Measurements from ENCODE around the gene RUSC2.
A peak's percentile ranks its signal among the peaks of the same experiment; 100 is the strongest.

RUSC2 gene

DNA sequence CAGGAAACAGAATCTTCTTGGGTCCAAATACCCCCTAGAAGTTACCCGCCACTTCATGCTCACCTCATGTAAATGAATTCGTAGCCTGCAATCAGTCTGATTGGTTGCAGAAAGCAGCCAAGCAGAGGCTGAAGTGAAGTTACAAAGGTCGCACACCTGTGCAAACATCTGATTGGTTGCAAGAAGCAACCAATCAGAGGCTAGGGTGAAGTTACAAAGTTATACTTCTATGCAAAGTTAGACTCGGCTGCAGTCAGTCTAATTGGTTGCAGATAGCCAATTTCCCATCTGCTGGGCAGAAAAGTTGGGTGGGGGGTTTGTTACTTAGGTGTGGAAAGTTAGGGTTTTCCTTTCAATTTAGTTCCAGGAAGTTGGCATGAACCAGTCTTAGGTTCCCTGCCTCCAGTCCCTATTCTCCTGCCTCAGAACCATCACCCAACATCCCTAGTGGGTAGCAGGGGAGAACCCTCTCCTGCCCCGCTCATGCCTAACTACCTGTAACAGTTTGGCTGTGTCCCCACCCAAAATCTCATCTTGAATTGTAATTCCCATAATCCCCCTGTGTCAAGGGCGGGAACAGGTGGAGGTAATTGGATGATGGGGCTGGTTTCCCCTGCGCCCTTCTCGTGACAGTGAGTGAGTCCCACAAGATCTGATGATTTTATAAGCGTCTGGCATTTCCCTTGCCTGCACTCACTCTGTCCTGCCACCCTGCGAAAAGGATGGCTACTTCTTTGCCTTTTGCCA, 1.2 kb upstream of the RUSC2 start:
- ChIA-PET CTCF (interaction anchor here (0.6 to 1.6 kb wide), 11 partner anchors 10 to 241 kb away, joined by 3 to 37 read pairs (median 5); no protein-coding TSS in a partner anchor), POLR2A (interaction anchor here (1.2 kb wide), 1 partner anchor 63 kb away, joined by 6 read pairs; no protein-coding TSS in a partner anchor)
- Histone ChIP-seq H3K4me3 (ENCODE audit: low read depth, low read length) (no peak overlapping the region), H3K4me1 (ENCODE audit: control insufficient read depth, insufficient read depth, low read length) (peaks cover 3% of the 10 kb centered on the region; the same call in 1 of the 2 replicates), H3K9me3 (ENCODE audit: control insufficient read depth, insufficient read depth, low read depth, low read length) (no peaks in the 10 kb centered on the region), H3K36me3 (ENCODE audit: control insufficient read depth in 2 of 2, insufficient read depth in 1 of 2, low read length in 2 of 2) (no peaks in the 10 kb centered on the region), H3K27ac (ENCODE audit: extremely low read depth, low read depth, low read length) (peak overlapping the region; percentile 58; the same call in 1 of the 2 replicates)
- TF ChIP-seq, protein P1, sequence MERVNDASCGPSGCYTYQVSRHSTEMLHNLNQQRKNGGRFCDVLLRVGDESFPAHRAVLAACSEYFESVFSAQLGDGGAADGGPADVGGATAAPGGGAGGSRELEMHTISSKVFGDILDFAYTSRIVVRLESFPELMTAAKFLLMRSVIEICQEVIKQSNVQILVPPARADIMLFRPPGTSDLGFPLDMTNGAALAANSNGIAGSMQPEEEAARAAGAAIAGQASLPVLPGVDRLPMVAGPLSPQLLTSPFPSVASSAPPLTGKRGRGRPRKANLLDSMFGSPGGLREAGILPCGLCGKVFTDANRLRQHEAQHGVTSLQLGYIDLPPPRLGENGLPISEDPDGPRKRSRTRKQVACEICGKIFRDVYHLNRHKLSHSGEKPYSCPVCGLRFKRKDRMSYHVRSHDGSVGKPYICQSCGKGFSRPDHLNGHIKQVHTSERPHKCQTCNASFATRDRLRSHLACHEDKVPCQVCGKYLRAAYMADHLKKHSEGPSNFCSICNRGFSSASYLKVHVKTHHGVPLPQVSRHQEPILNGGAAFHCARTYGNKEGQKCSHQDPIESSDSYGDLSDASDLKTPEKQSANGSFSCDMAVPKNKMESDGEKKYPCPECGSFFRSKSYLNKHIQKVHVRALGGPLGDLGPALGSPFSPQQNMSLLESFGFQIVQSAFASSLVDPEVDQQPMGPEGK (tag by site-specific recombination; IDR thresholded peaks at IDR 0.05): no peak
- TF ChIP-seq ZSCAN30 (tag by site-specific recombination; IDR thresholded peaks at IDR 0.05): no peak
- no peak for TF ChIP-seq KLF8 (tag by site-specific recombination; IDR thresholded peaks at IDR 0.05)
- TF ChIP-seq, protein P2, sequence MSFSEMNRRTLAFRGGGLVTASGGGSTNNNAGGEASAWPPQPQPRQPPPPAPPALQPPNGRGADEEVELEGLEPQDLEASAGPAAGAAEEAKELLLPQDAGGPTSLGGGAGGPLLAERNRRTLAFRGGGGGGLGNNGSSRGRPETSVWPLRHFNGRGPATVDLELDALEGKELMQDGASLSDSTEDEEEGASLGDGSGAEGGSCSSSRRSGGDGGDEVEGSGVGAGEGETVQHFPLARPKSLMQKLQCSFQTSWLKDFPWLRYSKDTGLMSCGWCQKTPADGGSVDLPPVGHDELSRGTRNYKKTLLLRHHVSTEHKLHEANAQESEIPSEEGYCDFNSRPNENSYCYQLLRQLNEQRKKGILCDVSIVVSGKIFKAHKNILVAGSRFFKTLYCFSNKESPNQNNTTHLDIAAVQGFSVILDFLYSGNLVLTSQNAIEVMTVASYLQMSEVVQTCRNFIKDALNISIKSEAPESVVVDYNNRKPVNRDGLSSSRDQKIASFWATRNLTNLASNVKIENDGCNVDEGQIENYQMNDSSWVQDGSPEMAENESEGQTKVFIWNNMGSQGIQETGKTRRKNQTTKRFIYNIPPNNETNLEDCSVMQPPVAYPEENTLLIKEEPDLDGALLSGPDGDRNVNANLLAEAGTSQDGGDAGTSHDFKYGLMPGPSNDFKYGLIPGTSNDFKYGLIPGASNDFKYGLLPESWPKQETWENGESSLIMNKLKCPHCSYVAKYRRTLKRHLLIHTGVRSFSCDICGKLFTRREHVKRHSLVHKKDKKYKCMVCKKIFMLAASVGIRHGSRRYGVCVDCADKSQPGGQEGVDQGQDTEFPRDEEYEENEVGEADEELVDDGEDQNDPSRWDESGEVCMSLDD (tag by site-specific recombination; IDR thresholded peaks at IDR 0.05): no peak
- no peak for TF ChIP-seq ZNF416 (tag by site-specific recombination; IDR thresholded peaks at IDR 0.05)
- TF ChIP-seq ZNF138 (tag by site-specific recombination; IDR thresholded peaks at IDR 0.05; ENCODE audit: borderline replicate concordance): no peak
- TF ChIP-seq ZNF169 (tag by site-specific recombination; IDR thresholded peaks at IDR 0.05): no peak
- TF ChIP-seq ZNF202 (tag by site-specific recombination; IDR thresholded peaks at IDR 0.05; ENCODE audit: borderline replicate concordance): no peak
- no peak for TF ChIP-seq ZNF223 (tag by site-specific recombination; IDR thresholded peaks at IDR 0.05)

DNA sequence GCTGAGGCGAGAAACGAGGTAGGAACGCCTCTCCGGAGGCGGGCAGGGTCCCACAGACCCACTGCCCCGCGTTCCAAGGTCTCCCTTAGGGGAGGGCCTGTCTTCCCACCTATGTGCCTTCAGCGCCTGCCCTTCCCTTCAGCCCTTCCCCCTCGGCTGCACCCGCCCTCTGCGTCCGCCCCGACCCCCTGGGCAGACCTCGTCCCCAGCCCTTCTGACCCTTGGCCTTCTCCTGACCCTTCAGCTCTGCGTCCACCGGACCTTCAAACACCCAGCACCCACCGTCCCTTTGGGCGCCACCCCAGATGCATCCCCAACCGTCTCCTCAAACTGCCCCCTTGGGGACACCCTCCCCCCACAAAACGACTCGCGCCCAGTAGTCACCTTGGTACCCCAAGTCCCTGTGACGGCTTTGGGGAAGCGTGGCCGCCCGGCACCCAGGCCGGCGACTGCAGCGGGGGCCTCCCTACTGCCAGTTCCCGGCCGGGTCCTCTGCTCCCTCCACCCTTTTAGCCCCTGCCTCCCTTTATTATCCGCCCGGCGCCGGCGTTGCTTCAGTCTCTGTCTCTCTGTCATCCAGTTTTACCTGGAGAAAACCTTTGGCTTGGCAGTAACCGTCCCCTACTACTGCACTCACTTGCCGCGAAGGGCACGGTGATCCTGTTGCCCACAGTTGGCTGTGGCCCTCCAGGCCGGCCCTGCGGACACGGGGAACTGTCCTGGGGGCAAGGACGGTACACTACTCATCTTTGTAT, 421 bp downstream of the RUSC2 start:
- peaks cover 3% of the 10 kb centered on the region; the same call in 1 of the 2 replicates for H3K4me1 ChIP-seq (ENCODE audit: control insufficient read depth, insufficient read depth, low read length)
- H3K27ac ChIP-seq (ENCODE audit: extremely low read depth, low read depth, low read length): peak overlapping the region; percentile 58
- H3K36me3 ChIP-seq (ENCODE audit: control insufficient read depth in 2 of 2, insufficient read depth in 1 of 2, low read length in 2 of 2): no peaks in the 10 kb centered on the region
- H3K9me3 ChIP-seq (ENCODE audit: control insufficient read depth, insufficient read depth, low read depth, low read length): no peaks in the 10 kb centered on the region
- H3K4me3 ChIP-seq (ENCODE audit: low read depth, low read length): peak overlapping the region; percentile 61
- ChIA-PET CTCF (interaction anchor here (0.6 to 1.6 kb wide), 15 partner anchors 10 to 375 kb away, joined by 3 to 37 read pairs (median 5); partner anchors contain the start of gene ATOSB), POLR2A (interaction anchor here (0.6 to 1.2 kb wide), 4 partner anchors 17 to 62 kb away, joined by 3 to 6 read pairs (median 4); no protein-coding TSS in a partner anchor)
- TF ChIP-seq, protein P3, sequence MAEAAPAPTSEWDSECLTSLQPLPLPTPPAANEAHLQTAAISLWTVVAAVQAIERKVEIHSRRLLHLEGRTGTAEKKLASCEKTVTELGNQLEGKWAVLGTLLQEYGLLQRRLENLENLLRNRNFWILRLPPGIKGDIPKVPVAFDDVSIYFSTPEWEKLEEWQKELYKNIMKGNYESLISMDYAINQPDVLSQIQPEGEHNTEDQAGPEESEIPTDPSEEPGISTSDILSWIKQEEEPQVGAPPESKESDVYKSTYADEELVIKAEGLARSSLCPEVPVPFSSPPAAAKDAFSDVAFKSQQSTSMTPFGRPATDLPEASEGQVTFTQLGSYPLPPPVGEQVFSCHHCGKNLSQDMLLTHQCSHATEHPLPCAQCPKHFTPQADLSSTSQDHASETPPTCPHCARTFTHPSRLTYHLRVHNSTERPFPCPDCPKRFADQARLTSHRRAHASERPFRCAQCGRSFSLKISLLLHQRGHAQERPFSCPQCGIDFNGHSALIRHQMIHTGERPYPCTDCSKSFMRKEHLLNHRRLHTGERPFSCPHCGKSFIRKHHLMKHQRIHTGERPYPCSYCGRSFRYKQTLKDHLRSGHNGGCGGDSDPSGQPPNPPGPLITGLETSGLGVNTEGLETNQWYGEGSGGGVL (tag by site-specific recombination; IDR thresholded peaks at IDR 0.05): peak; percentile 37; the same call in 1 of the 2 replicates
- TF ChIP-seq, protein P1 (tag by site-specific recombination; IDR thresholded peaks at IDR 0.05): peak; percentile 48; the same call in 1 of the 2 replicates
- TF ChIP-seq ZNF48 (tag by site-specific recombination; IDR thresholded peaks at IDR 0.05) (no peak), GLIS1 (tag by site-specific recombination; IDR thresholded peaks at IDR 0.05) (peak; percentile 4; the same call in 1 of the 2 replicates), EGR2 (tag by site-specific recombination; IDR thresholded peaks at IDR 0.05; ENCODE audit: low read depth) (no peak), SP3 (tag by site-specific recombination; IDR thresholded peaks at IDR 0.05) (peak; percentile 80), ZNF335 (tag by site-specific recombination; conservative IDR thresholded peaks at IDR 0.05) (peak; percentile 95), ZBTB48 (tag by site-specific recombination; IDR thresholded peaks at IDR 0.05) (peak; percentile 1; the same call in 1 of the 2 replicates), ZNF302 (tag by site-specific recombination; IDR thresholded peaks at IDR 0.05; ENCODE audit: low read depth) (no peak), BCL11A (tag by site-specific recombination; IDR thresholded peaks at IDR 0.05; ENCODE audit: low read depth) (peak; percentile 80), ZFP41 (tag by site-specific recombination; IDR thresholded peaks at IDR 0.05; ENCODE audit: borderline replicate concordance) (0 out of 2 replicates have a peak, but pooled peaks have one; percentile 18), KLF10 (tag by site-specific recombination; IDR thresholded peaks at IDR 0.05) (no peak)
- TF ChIP-seq, protein P4, sequence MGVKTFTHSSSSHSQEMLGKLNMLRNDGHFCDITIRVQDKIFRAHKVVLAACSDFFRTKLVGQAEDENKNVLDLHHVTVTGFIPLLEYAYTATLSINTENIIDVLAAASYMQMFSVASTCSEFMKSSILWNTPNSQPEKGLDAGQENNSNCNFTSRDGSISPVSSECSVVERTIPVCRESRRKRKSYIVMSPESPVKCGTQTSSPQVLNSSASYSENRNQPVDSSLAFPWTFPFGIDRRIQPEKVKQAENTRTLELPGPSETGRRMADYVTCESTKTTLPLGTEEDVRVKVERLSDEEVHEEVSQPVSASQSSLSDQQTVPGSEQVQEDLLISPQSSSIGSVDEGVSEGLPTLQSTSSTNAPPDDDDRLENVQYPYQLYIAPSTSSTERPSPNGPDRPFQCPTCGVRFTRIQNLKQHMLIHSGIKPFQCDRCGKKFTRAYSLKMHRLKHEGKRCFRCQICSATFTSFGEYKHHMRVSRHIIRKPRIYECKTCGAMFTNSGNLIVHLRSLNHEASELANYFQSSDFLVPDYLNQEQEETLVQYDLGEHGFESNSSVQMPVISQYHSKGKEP (tag by site-specific recombination; IDR thresholded peaks at IDR 0.05): no peak
